HG03108 (cell line): ENCODE results near the gene PHF12.
"Not testable (repeated sequence)": the region's sequence is repeated elsewhere in the genome, so short reads cannot be mapped to it uniquely, and the experiment has no call there.

ENCODE experiments used
- ATAC-seq: cut with Tn5 transposase; IDR thresholded peaks from one replicate; pipeline ENCODE4 v1.9.1; 2021; ENCODE audit warnings: moderate library complexity; ENCODE audit not compliant: unreplicated experiment

The PHF12 gene

GRCh38 chr17:28906706-28907438 lies 44.4 kb downstream of the PHF12 start:
- no peak for ATAC-seq

- no peak for ATAC-seq
These were observed 45.0 kb downstream of the PHF12 start for GRCh38 chr17:28906276-28906675.

- ATAC-seq: no peak
These were observed 46.5 kb downstream of the PHF12 start for GRCh38 chr17:28904800-28905199.

GRCh38 chr17:28903546-28903841 lies 47.8 kb downstream of the PHF12 start:
- not testable (repeated sequence) for ATAC-seq

GRCh38 chr17:28902819-28903545 lies 48.3 kb downstream of the PHF12 start, which contains the start of gene DHRS13:
DHRS13 (minus strand) TSS chr17:28903079; CDS start chr17:28902944, 135 bp downstream.
- peak; percentile 77 for ATAC-seq

- peak; percentile 31 for ATAC-seq
These were observed 49.2 kb downstream of the PHF12 start for GRCh38 chr17:28901866-28902818.

GRCh38 chr17:28900986-28901726 lies 50.2 kb downstream of the PHF12 start:
- ATAC-seq: no peak

- ATAC-seq: no peak
These were observed 52.0 kb downstream of the PHF12 start for GRCh38 chr17:28899212-28899815.

GRCh38 chr17:28898527-28898955 lies 52.8 kb downstream of the PHF12 start:
- ATAC-seq: no peak

GRCh38 chr17:28897769-28898526 lies 53.4 kb downstream of the PHF12 start:
- no peak for ATAC-seq

GRCh38 chr17:28896884-28897768 lies 54.2 kb downstream of the PHF12 start, which contains the start of gene FLOT2:
FLOT2 (minus strand) TSS chr17:28897733; CDS start chr17:28897574, 159 bp downstream.
- no peak for ATAC-seq

- no peak for ATAC-seq
These were observed 54.8 kb downstream of the PHF12 start for GRCh38 chr17:28896491-28896883.

- no peak for ATAC-seq
These were observed 55.4 kb downstream of the PHF12 start for GRCh38 chr17:28895794-28896447.

GRCh38 chr17:28893248-28894183 lies 57.8 kb downstream of the PHF12 start:
- ATAC-seq: not testable (repeated sequence)

GRCh38 chr17:28892024-28892423 lies 59.3 kb downstream of the PHF12 start:
- ATAC-seq: no peak

- no peak for ATAC-seq
These were observed 60.1 kb downstream of the PHF12 start for GRCh38 chr17:28891201-28891600.

- ATAC-seq: no peak
These were observed 61.3 kb downstream of the PHF12 start for GRCh38 chr17:28889996-28890395.
